NCI-H2081 (cell line): ENCODE data around the gene OR52H1.

Experiments
- DNase-seq, 2 experiments: peaks; one replicate each; lab custom pipeline; 2025; lab: John Stamatoyannopoulos, UW

OR52H1 gene

GRCh38 chr11:5531053-5531831, 17.1 kb downstream of the OR52H1 start:
- no peak for DNase-seq

- DNase-seq: no peak
Measured at GRCh38 chr11:5528495-5528894, 19.8 kb downstream of the OR52H1 start.

- DNase-seq: no peak
Measured at GRCh38 chr11:5527716-5528115, 20.6 kb downstream of the OR52H1 start.

GRCh38 chr11:5524756-5525155, 23.6 kb downstream of the OR52H1 start:
- DNase-seq: no peak

- DNase-seq: no peak
Measured at GRCh38 chr11:5522308-5522707, 26.0 kb downstream of the OR52H1 start.

- no peak for DNase-seq
Measured at GRCh38 chr11:5521540-5521939, 26.8 kb downstream of the OR52H1 start.

GRCh38 chr11:5516599-5516998, 31.7 kb downstream of the OR52H1 start, which contains the start of gene UBQLNL:
Gene UBQLNL, minus strand, starts transcription at chr11:5516699. Its CDS starts 258 bp downstream, at chr11:5516441.
- no peak for DNase-seq

GRCh38 chr11:5514841-5515240, 33.5 kb downstream of the OR52H1 start:
- no peak for DNase-seq

- no peak for DNase-seq
Measured at GRCh38 chr11:5509803-5510202, 38.5 kb downstream of the OR52H1 start, which contains the start of gene UBQLN3. Gene UBQLN3, minus strand, starts transcription at chr11:5509957. Its CDS starts 399 bp downstream, at chr11:5509558.

GRCh38 chr11:5508605-5509004, 39.7 kb downstream of the OR52H1 start:
- no peak for DNase-seq

GRCh38 chr11:5507933-5508305, 40.4 kb downstream of the OR52H1 start:
- DNase-seq: no peak

- no peak for DNase-seq
Measured at GRCh38 chr11:5507177-5507932, 41.0 kb downstream of the OR52H1 start.

- no peak for DNase-seq
Measured at GRCh38 chr11:5505363-5506048, 42.8 kb downstream of the OR52H1 start.

GRCh38 chr11:5504403-5504921, 43.9 kb downstream of the OR52H1 start:
- no peak for DNase-seq

GRCh38 chr11:5500393-5500801, 47.9 kb downstream of the OR52H1 start:
- no peak for DNase-seq

GRCh38 chr11:5499671-5500070, 48.7 kb downstream of the OR52H1 start:
- DNase-seq: no peak
